Panc1 (cell line): ENCODE measurements around the gene GZF1. TPM values are rescaled to one million over a fixed set of nuclear protein-coding genes. Genes with fewer than 3 reads are reported as not detected.

Experiments
- ATAC-seq: fragments of 200-7000 bp; cut with Tn5 transposase; 2 replicates; pipeline ENCODE4 v1.9.1; 2020; ENCODE audit warnings: mild to moderate bottlenecking, moderate library complexity
- BruUV-seq: library from RNA; stranded (reverse); fragments of 400-500 nt; replicated peaks from 2 replicates; lab custom pipeline; 2021; lab: Mats Ljungman, UMichigan
- CTCF ChIA-PET: fragments of 300-600 bp; sonication (Branson Sonifier 250); formaldehyde crosslinking; loops from one replicate; lab custom pipeline; 2022; ENCODE audit warnings: antibody characterized with exemption; lab: Charles Lee
- POLR2A ChIA-PET: fragments of 300-600 bp; sonication (Branson Sonifier 250); formaldehyde crosslinking; loops from one replicate; lab custom pipeline; 2022; ENCODE audit warnings: antibody characterized with exemption; lab: Charles Lee
- DNase-seq: peaks from one replicate; pipeline ENCODE4 v3.0.0-alpha.2; 2010; ENCODE audit warnings: low read depth, low spot score
- H3K27ac ChIP-seq: 2 replicates; pipeline ENCODE4 v1.5.1; 2011; ENCODE audit warnings: mild to moderate bottlenecking, low read length, inconsistent platforms
- H3K27me3 ChIP-seq: fragments of 200-500 bp; sonication (Bioruptor generic); 2 replicates; pipeline ENCODE4 v1.6.0; 2014; ENCODE audit warnings: low read length, inconsistent platforms; ENCODE audit not compliant: control insufficient read depth, insufficient read depth
- H3K36me3 ChIP-seq: fragments of 200-500 bp; sonication (Bioruptor generic); 2 replicates; pipeline ENCODE4 v1.5.1; 2014; ENCODE audit warnings: inconsistent platforms, mild to moderate bottlenecking, low read length, moderate library complexity; ENCODE audit not compliant: control insufficient read depth, insufficient read depth
- H3K4me1 ChIP-seq: 2 replicates; pipeline ENCODE4 v1.5.1; 2011; ENCODE audit warnings: inconsistent platforms, mild to moderate bottlenecking, low read length, moderate library complexity; ENCODE audit not compliant: control insufficient read depth, insufficient read depth
- H3K4me3 ChIP-seq, 2 experiments: 2 replicates each; pipeline ENCODE4 v1.5.1; 2011 to 2012; ENCODE audit warnings: low read depth in 2 of 2, low read length in 2 of 2, mild to moderate bottlenecking in 2 of 2, inconsistent platforms in 1 of 2, moderate library complexity in 1 of 2
- H3K9me3 ChIP-seq: fragments of 200-500 bp; sonication (Bioruptor generic); 2 replicates; pipeline ENCODE4 v1.5.1; 2014; ENCODE audit warnings: low read depth, mild to moderate bottlenecking, inconsistent platforms, low read length, moderate library complexity; ENCODE audit not compliant: control insufficient read depth, insufficient read depth
- POLR2AphosphoS5 ChIP-seq: IDR thresholded peaks from 2 replicates; pipeline ENCODE4 v1.6.1; 2012; ENCODE audit warnings: mild to moderate bottlenecking, low read depth, low read length, moderate library complexity
- SIN3A ChIP-seq: IDR thresholded peaks from 2 replicates; pipeline ENCODE4 v1.6.1; 2012; ENCODE audit warnings: low read depth, mild to moderate bottlenecking, low read length, moderate library complexity, borderline replicate concordance; ENCODE audit not compliant: insufficient read depth
- TCF7L2 ChIP-seq: IDR thresholded peaks from 2 replicates; pipeline ENCODE4 v1.6.1; 2011; ENCODE audit warnings: mild to moderate bottlenecking, low read depth, low read length, inconsistent platforms
- in situ Hi-C: cut with HindIII; loops from 2 replicates; pipeline ENCODE4 v1.10.0; 2016; ENCODE audit warnings: low sequenced_read_pairs, low pct_unique_long_range_greater_than_20kb
- intact Hi-C: fragments of 100-400 bp; cut with micrococcal nuclease; formaldehyde crosslinking; loops from one replicate; pipeline ENCODE4 v1.10.0; 2022; ENCODE audit not compliant: unreplicated experiment
- total RNA-seq: library from RNA; stranded (reverse); gene quantifications from one replicate; pipeline ENCODE4 v1.2.1, GENCODE V29; 2021; ENCODE audit not compliant: unreplicated experiment
- TF ChIP-seq, protein P1 (sequence below): fragments of 450-650 bp; IDR thresholded peaks from 2 replicates; pipeline ENCODE4 v1.5.1; 2017; ENCODE audit warnings: mild to moderate bottlenecking
- TF ChIP-seq, protein P2 (sequence below), 2 experiments: IDR thresholded peaks; 2 replicates each; pipeline ENCODE4 v1.6.1; 2011 to 2012; ENCODE audit warnings: low read depth in 2 of 2, control low read depth in 1 of 2, low read length in 1 of 2, mild to moderate bottlenecking in 1 of 2, moderate library complexity in 1 of 2; ENCODE audit not compliant: insufficient read depth in 1 of 2

The GZF1 gene
- total RNA-seq, 1 experiment from 2014 or later = 18.0 TPM

DNA sequence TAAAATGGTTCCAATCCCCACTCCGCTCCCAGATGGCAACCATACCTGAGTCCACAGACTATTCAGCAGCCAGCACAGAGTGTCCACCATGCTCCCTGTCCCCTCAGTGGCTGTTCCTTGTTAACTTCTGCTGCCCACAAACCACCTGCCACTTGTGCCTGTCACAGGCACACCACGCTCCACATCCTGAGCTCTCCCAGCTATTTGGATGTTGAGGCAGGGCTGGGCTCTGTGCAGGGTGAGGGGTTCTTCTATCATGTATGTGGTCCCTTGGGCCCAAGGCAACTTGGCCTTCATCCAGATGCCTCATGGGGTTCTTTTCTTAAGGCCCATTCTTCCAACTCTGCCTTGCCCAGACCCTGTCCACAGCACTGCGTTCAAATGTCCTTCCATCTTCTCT lies 45.4 kb upstream of the GZF1 start:
- in situ Hi-C loops (no loop called here), intact Hi-C loops (no loop called here)
- TF ChIP-seq, protein P1, sequence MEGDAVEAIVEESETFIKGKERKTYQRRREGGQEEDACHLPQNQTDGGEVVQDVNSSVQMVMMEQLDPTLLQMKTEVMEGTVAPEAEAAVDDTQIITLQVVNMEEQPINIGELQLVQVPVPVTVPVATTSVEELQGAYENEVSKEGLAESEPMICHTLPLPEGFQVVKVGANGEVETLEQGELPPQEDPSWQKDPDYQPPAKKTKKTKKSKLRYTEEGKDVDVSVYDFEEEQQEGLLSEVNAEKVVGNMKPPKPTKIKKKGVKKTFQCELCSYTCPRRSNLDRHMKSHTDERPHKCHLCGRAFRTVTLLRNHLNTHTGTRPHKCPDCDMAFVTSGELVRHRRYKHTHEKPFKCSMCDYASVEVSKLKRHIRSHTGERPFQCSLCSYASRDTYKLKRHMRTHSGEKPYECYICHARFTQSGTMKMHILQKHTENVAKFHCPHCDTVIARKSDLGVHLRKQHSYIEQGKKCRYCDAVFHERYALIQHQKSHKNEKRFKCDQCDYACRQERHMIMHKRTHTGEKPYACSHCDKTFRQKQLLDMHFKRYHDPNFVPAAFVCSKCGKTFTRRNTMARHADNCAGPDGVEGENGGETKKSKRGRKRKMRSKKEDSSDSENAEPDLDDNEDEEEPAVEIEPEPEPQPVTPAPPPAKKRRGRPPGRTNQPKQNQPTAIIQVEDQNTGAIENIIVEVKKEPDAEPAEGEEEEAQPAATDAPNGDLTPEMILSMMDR = no peak
- TF ChIP-seq POLR2AphosphoS5 = no peak
- TF ChIP-seq, protein P2, sequence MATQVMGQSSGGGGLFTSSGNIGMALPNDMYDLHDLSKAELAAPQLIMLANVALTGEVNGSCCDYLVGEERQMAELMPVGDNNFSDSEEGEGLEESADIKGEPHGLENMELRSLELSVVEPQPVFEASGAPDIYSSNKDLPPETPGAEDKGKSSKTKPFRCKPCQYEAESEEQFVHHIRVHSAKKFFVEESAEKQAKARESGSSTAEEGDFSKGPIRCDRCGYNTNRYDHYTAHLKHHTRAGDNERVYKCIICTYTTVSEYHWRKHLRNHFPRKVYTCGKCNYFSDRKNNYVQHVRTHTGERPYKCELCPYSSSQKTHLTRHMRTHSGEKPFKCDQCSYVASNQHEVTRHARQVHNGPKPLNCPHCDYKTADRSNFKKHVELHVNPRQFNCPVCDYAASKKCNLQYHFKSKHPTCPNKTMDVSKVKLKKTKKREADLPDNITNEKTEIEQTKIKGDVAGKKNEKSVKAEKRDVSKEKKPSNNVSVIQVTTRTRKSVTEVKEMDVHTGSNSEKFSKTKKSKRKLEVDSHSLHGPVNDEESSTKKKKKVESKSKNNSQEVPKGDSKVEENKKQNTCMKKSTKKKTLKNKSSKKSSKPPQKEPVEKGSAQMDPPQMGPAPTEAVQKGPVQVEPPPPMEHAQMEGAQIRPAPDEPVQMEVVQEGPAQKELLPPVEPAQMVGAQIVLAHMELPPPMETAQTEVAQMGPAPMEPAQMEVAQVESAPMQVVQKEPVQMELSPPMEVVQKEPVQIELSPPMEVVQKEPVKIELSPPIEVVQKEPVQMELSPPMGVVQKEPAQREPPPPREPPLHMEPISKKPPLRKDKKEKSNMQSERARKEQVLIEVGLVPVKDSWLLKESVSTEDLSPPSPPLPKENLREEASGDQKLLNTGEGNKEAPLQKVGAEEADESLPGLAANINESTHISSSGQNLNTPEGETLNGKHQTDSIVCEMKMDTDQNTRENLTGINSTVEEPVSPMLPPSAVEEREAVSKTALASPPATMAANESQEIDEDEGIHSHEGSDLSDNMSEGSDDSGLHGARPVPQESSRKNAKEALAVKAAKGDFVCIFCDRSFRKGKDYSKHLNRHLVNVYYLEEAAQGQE (IDR thresholded peaks at IDR 0.05; ENCODE audit: insufficient read depth in 1 of 2, low read depth in 2 of 2, low read length in 1 of 2) = no peak
- TF ChIP-seq SIN3A = no peak
- TF ChIP-seq TCF7L2 = no peak
- CTCF ChIA-PET = no interaction called here
- Histone ChIP-seq H3K36me3 (no peaks in the 10 kb centered on the region), H3K4me3 (no peak overlapping the region), H3K27ac (no peak overlapping the region), H3K9me3 (no peaks in the 10 kb centered on the region), H3K27me3 (no peaks in the 10 kb centered on the region), H3K4me1 (no peaks in the 10 kb centered on the region)
- no peak for DNase-seq
- no peak for ATAC-seq
- POLR2A ChIA-PET = no interaction called here
- BruUV-seq = no TSS peak

DNA sequence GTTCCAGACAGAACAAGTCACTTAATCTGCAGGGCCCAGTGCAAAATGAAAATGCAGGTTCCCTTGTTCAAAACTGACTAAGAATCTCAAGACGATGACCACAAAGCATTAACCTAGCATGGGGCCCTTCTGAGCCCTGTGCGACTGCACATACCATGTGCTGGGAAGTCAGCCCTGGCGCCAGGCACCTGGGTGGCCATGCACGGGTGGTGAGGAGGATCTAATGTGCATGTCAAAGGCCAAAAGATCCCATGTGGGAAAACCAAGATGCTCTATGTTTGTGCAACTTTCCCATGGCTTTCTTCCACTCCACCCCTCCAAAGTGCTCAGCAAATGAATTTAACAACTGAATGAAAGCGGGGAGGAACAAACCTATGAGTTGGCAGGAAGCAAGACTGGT lies 44.9 kb upstream of the GZF1 start:
- TF ChIP-seq SIN3A (no peak), POLR2AphosphoS5 (no peak), TCF7L2 (no peak)
- TF ChIP-seq, protein P1 = no peak
- TF ChIP-seq, protein P2 (IDR thresholded peaks at IDR 0.05; ENCODE audit: insufficient read depth in 1 of 2, low read depth in 2 of 2, low read length in 1 of 2) = no peak
- Histone ChIP-seq H3K27ac (no peak overlapping the region), H3K9me3 (no peaks in the 10 kb centered on the region), H3K36me3 (no peaks in the 10 kb centered on the region), H3K27me3 (no peaks in the 10 kb centered on the region), H3K4me1 (no peaks in the 10 kb centered on the region), H3K4me3 (no peak overlapping the region)
- no TSS peak for BruUV-seq
- DNase-seq (no peak), ATAC-seq (no peak)
- intact Hi-C loops = no loop called here
- CTCF ChIA-PET = no interaction called here
- POLR2A ChIA-PET = no interaction called here
- in situ Hi-C loops = no loop called here
